ENCODE results near the gene STXBP6.

GRCh38 chr14:25009891-25010290, 40.1 kb downstream of the STXBP6 start:
- TF ChIP-seq CTCF (IDR thresholded peaks at IDR 0.05), result no peak
- TF ChIP-seq POLR2A (IDR thresholded peaks at IDR 0.05), result no peak

Measured in uterus (tissue), 2 donors.